H4 (cell line): ENCODE results near the gene OPCML. TPM values are rescaled to one million over a fixed set of nuclear protein-coding genes. Genes with fewer than 3 reads are reported as not detected.
A peak's percentile ranks its signal among the peaks of the same experiment; 100 is the strongest.

Experiments
- DNase-seq: peaks from one replicate; pipeline ENCODE4 v3.0.0-alpha.2; 2015; ENCODE audit warnings: low spot score
- total RNA-seq: library from RNA; depleted of rRNA; stranded (reverse); fragments of >200 nt; shearing (Covaris generic); gene quantifications from 2 replicates; pipeline ENCODE4 v1.2.3, GENCODE V29; 2014

The OPCML gene
- total RNA-seq, 1 experiment from 2014 or later = 0.12 TPM

DNA sequence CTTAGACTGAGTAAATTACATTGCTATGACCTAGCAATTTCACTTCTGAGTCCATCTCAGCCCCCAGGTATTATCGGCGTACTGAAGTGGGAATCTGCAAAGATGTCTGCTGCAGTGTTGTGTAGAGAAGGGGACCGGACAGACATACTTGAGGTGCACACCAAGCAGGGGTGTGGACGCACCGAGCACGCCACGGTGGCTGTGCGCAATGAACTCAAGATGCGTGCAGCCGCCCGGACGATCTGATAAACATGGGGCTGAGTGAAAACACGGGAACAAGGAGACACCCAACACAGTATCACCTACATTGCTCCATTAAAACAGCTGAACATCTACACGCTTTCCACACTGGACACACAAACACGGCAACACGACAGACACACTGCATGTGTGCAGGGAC, 454.3 kb downstream of the OPCML start:
- DNase-seq = no peak

DNA sequence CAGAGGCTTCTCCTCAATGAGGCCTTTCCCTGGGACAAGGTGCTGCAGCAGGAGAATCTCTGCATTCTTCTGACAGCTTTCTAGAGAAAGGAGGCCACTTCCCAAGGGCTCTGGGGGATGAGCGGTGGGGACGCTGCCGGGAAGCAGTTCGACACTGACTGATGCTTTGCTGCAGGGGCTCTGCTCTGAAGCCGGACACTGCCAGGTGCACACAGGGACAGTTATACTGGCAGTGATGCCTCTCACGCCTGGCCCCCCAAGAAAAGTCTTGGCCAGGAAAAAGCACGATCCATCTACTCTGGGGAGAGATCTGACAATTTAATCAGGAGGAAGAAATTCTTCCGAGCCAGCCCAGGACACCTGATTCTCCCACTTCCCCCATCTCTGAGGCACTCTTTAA, 456.9 kb downstream of the OPCML start:
- DNase-seq = no peak

DNA sequence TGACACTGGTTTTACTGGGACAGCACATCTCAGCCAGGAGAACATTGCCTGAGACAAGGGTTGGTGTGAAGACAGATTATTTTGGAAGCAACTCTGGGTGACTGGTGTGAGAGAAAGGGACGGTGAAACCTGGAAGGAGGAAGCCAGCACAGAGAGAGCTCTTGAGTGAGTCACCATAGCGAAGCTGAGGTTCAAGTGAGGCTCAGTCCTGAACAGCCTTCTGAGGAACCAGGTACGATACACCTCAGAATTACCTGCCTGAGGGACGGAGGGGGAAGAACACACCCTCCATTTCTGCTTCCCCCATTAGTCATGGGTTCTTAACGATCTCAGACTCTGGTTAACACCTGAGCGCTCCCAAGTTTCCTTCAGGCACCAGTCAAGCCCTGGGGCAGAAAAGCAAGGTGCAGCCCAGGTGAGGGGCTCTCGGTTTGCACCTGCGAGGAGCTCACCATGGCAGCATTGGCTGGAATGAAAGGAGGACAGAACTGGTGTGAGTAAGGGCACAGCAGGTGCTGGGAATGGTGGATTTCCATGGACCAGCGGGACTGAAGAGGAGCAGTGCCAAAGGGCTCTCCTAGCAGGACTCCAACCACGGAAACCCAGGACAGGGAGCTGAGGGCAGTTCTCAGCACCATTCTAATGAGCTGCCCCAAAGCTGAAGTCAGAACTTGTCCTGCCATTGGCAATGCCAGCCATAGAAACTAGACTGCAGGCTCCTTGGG, 459.3 kb downstream of the OPCML start:
- DNase-seq = no peak

DNA sequence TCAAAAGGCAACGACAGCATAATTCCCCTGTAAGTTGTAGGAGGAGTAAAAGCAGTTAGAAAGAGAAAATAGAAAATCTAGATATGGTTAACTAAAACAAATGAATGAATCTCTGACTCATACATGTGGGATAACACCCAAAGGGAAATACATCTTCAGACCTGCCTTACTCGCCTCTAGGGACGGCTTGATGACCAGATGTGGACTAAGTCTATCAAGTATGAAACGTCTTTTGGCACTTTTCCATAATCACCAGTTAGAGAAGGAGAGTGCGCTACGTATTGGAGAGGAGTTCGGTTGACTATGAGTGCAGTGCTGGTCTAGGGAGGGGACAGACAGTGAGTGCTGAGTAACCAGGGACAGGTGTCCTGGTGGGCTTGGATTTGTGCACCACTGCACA, 459.9 kb downstream of the OPCML start:
- no peak for DNase-seq

DNA sequence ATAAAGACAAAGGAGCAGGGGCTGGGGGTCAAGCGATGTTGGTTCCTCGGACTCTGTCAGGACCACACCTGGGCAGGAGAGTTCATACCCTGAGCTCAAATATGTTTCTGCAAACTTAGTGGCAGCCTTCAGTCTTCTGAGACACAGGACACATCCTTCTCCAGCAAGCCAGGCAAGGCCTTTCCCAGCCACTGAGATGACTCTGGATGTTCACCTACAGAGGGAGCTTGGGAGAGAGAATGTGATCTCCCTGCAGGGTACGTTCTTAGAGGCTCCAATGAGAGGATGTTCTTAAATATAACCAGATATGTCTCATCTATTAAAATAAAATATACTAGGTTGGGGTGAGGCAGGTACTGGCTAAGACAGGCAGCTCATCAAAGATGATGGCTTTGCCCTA, 461.5 kb downstream of the OPCML start:
- DNase-seq = no peak

DNA sequence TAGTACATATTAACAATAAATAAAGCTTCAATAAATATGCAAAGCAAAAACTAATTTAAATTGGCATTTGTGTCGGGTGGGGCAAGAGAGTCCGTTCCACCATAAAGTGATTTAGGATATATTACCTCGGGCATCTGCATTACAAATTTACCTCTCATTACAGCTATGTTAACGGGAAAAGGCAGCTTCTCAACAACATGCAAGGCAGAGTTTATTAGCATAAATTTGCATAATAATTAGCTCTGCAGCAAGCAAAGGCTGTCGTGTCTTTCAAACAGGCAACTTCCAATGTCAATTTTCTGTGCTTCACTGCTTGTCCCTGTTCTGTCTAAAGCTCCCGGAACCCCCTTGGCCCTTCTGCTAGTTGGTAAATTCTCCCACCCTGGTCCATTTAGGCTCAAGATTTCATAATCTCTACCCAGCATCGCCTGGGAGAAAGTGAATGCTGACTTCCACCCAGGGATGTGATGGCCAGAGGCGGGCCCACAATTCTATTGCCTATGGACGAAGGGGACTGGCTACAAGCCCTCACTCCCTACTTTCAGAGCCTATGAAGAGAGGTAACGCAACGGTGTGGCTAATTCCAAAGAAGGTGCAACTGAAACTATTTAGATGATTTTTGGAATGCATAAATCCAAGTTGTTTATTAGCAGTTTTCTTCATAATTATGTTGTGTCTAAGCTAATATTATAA, 462.1 kb downstream of the OPCML start:
- no peak for DNase-seq

DNA sequence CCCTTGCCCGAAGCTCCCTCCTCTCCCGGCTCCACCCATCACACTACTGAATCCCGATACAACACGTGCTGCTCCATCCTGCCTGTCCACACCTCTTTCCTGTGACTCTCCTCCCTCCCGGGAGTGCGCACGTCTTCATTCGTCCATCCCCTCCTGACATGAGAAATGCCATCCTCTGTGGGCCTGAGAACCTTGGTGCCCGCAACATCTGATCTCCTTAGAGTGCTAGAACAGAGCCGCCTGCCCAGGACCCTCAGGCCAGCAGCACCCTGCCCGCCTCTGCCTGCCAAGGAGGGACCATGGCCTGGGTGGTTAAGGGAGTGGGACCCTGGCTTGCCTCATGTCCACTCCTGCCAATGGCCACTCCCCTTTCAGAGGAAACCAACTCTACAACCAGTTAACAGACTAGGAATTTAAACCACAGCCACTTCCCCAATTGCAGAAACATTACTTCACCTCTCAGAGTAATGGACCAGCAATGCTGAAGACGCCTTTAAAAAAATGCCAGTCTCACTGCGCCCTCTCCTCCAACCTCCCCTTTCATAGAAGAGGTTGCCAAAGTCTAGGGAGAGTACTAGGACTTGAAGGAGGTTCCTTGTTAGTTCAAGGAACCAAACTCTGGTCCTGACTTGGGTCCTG, 466.3 kb downstream of the OPCML start:
- DNase-seq = peak; percentile 17

DNA sequence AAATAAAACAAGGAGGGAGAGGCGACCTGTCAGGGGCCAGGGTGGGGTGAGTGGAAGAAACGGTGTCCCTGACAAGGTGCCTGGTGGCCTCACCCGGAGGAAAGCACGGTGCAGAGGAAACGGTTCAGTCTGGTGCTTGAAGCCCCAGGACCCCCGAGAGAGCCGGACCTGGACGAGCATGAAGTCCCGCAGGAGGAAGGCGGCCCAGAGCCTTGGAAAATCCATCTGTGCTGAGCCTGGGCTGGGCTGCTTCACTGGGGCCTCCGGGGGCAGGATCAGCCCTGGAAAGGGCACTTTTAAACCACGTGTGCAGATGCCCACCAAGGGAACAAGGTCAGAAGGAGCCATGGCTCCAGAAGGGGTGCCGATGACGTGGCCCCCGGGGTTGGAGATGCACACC, 467.3 kb downstream of the OPCML start:
- no peak for DNase-seq

DNA sequence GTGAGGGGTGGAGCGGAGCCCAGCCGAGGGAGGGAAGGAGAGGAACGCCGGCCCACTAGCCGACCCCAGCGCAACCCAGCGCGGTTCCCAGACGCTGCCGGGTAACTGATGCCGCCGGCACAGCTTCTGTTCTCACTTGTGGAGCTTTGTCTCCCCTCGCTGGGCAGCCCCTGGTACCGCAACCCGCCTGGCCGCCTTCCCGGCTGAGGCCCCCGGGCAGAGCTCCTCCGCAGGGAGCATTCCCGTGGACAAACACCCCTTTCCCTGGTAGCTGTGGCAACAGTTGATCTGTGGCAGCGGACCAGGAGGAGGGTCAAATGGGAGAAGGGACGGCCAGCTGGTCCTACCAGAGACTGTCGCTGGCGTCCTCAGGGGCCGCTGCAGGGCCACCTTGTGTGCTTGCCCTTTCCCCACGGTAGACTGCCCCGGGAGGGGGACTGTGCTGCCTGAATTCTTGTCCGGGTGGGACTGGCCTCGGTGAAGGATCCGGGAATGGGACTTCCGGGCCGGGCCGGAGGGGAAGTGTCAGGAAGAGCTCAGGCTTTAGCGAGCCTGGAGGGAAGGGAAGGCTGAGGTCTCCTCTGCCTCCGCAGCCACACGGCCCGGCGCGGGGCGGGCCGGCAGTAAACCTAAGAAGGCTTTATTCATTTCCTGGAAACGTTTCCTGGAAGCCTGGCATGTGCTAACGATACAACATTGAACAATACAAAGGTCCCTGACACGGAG, 468.0 kb downstream of the OPCML start:
- peak; percentile 50 for DNase-seq

DNA sequence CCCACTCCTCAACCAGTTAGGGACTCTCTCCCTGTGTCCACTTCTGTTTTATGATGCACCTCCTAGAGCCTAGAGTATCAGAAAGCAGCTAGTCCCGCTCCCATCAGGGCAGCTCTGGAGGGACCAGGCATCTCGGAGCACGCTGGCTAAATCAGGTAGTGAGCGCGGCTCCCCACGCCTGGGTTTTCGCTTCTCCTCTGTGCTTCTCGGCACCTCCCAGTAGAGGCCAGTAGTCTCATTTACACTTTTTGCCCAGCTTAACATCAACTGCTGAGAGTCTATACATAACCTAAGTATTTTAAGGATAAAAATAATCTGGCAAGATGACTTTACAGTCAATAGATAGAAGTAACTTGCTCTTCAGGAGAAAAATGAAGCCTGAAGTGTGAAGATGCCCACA, 473.8 kb downstream of the OPCML start:
- DNase-seq = no peak

DNA sequence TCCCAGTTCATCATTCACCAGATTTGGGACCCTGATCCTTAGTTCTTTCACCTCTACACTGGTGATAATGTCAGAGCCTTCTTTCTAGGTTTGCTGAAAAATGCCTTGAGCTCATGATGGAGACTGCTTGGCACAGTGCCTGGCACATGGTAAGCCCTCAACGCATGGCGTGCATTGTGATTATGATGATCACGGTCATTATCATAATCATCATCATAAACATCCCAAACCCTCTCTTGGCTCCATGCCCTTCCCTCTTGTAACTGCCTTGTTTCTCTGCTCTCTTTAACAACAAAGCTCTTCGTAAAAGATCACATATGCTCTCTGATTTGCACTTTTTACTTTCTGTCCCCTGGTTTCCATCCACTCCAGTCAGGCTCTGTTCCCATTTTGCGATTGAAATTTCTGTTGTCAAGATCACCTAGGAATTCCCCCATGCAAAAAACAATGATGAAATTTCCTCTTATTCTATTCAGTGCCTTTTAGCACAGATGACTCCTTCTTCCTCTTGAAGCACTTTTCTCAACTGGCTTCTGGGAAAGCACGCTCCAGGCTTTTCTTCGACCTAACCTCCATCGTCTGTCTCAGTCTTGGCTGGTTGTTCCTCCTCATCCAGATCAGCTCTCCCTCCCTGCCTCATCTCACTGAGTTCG, 479.1 kb downstream of the OPCML start:
- DNase-seq = no peak

DNA sequence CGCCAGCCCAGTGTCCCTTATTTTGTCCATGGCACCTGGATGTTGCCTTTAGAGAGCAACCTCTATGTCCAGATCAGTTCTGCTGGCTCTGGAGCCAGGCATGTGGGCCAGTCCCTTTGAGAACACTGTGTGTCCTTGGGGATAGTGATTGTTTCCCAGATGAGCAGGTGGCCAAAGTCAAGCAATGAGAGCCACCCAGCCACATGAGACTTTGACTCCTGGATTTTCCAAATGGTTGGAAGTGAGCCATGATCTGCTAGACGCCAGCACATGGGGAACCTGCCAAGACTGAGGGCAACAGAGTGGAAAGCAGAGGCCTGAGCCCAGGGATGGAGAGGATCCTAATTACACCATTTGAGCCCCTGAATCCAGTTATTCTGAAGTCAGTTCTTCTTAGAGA, 479.8 kb downstream of the OPCML start:
- DNase-seq = no peak

DNA sequence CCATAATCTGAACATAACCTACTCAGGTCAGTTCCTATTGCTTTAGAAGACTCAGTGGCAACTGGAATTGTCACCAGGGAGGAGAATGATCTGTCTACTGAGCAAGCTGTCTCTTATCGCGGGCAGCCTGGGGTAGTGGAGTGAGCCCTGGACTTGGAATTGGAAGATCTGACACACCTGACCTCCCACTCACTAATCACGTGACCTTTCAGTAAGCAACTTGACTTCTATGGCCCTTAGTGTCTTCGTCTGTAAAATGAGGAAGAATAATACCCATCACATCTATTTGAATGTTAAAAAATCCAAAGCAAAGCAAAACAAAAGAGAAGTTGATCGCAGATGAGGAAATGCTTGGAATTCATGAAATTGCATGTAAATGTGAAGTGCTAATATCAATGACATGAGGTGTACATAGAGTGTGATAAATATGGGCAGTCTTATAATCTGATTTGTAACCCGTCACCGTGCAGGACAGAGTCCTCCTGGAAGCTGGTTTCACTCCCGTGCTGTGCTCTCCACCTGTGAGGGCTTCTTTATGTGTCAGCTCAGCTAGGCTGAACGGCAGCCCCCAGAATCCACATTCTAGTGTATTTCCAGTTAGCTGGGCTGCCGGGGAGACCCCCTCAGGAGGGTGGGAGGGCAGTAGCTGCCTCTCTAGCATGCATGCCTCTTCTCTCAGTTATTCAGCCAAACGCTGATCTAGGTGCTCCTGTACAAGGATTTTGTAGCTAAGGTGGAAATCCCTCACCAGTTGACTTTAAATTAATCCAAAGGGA, 482.9 kb downstream of the OPCML start:
- DNase-seq = no peak

DNA sequence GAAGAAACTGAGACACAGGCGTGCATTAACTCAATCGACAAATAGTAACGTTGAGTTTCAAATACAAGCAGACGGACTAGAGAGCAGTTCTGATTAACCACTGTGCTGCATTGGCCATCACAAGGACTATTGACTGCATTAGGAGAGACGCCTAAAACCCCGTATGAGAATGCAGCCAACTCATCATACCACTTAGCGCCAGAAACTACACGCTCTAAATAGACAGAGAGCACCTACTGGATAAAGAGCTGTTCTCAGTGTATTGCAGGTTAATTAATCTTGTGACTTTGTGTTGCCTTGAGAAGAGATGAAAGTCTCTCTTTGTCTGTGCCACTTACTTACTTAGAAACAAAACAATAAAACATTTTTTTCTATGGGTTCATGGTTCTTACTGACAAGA, 484.0 kb downstream of the OPCML start:
- DNase-seq = no peak

DNA sequence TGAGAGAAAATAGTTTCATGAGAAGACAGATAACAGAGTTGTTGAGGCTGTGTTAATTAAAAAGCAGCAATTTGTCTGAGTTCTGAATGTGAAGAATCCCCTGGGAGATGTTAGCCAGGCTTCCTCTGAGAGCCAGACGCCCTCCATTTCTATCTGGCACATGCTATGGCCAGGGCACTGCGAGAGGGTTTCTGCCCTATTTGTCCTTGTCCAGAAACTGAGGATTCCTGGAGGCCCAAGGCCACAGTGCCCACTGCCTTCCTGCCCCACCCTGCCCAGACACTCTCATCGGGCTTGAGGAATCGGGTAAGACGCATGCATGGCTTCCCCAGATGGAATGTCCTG, 484.6 kb downstream of the OPCML start:
- DNase-seq = no peak

DNA sequence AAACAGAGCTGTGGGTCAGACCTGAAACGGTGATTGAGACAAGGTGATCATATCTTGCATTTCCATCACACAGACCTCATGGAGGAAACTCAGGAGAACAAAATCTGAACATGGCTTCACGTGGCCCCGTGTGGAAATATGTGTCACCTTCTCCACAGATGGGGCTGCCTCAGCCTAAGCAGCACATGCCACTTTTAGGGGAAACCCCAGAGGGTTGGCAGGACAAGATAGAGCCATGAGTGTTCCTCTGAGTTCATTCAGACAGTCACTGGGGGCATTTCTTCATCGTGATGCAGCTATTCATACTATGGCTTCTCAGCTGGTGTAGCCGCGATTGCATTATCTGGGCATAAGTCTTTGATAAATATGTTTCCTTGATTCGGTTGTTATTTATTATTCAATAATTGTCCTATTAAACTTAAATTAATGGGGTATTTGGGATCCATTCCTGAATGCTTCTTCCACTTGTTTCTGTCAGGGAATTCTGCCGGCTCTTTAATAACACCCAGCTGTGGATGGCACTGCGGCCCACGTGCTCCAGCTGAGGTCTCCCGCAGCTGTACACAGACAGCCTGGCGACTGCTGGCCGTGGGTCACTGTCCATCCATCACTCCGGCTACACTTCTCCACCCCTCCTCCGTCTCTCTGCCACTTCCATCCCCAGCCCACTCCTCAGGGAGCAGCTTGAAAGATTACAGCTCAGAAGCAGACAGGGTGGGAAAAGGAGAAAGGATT, 485.1 kb downstream of the OPCML start:
- DNase-seq = no peak

DNA sequence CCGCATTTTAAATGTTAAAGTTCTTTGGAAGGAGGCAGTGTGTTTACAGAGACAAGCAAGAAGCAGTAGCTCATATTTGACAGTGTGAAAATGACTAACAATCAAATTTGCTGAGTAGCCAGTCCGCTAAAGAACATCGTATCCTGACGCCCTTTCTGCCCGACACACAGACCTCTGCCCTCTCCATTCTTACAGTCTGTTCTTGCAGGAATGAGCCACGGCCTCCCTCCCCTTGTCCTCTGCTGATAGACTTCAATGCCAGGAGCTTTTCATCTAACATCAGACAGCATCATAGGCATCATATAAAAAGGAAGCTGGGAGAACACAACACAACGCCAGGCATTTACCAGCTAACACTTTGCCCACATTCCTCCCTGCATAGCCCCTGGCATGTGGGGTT, 486.0 kb downstream of the OPCML start:
- DNase-seq = no peak

DNA sequence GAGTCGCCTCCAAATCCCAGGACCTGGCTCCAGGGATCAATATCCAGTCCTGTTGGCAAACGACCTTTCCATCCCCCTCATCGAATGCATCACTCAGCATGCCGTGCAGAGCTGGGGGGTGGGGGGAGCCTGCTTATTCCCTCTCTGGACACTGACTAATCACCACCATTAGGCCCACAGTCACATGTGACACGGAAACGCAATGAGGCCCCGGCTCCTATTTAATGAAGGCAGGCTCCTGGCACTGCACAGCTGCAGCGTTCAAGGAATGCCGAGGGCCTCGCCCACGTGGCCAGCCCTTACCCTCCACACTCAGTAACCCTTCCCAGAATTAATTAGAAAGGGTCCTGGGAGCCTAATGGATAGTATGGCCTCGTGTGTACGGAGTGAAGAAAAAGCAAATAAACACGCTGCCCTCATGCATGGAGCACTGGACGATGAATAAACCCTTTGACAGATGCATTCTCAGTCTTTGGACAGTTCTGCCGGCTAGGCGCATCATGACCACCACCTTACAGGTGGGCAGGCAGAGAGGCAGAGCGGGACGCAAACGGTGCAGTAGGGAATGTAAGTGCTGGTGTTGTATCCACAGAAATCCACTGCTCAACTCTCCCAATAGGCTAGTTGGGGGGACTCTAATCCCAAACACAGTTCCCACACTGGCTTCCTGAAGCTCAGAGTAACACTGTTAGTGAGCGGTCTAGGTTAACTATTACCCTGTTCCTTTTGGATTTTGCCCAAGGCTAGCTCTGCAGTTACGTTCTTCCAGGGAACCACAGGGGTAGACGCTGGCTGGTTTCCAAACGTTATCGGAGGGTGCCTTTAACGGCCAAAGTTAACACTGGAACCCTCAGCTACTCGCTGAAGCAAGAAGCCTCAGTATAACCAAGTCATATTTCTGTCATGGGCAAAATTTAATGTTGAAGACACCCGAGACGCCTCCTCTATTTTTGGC, 490.1 kb downstream of the OPCML start:
- DNase-seq = no peak

DNA sequence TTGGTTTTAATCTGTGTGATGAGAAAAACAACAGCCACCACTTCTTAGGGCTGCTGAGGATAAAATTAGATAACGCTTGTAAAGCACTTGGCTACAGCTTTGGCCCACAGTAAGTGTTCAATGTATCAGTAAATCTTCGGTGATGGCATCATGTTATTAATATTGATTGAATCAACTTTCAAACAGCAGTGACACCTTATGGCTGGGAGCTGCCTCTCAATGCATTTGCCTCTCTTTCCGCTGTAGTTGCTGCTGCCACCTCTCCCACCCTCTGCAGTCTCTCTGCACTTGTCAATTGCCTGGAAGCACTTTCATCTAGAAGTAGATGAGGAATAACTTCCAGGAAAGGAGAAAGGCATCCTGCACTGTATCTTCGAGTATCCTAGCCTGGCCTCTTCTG, 491.1 kb downstream of the OPCML start:
- DNase-seq = no peak
